ENCODE measurements around the gene RPA1.

RPA1 gene

GRCh38 chr17:1916316-1916715 is 86.5 kb downstream of the RPA1 start:
- no peak for TF ChIP-seq CTCF (IDR thresholded peaks at IDR 0.05)
- Histone ChIP-seq H3K4me3 (no peak overlapping the region), H3K27ac (no peak overlapping the region)
- no peak for DNase-seq (ENCODE audit: low spot score)

- Histone ChIP-seq H3K27ac (no peak overlapping the region), H3K4me3 (no peak overlapping the region)
- no peak for DNase-seq (ENCODE audit: low spot score)
- TF ChIP-seq CTCF (IDR thresholded peaks at IDR 0.05): no peak
These were observed 87.3 kb downstream of the RPA1 start for GRCh38 chr17:1916963-1917715.

- TF ChIP-seq CTCF (IDR thresholded peaks at IDR 0.05): no peak
- DNase-seq (ENCODE audit: low spot score): no peak
- no peak overlapping the region for H3K4me3 ChIP-seq
- H3K27ac ChIP-seq: no peak overlapping the region
These were observed 88.7 kb downstream of the RPA1 start for GRCh38 chr17:1918346-1919162.

- no peak overlapping the region for H3K27ac ChIP-seq
- TF ChIP-seq CTCF (IDR thresholded peaks at IDR 0.05): no peak
- H3K4me3 ChIP-seq: no peak overlapping the region
- no peak for DNase-seq (ENCODE audit: low spot score)
These were observed 89.4 kb downstream of the RPA1 start for GRCh38 chr17:1919201-1919600.

- no peak for DNase-seq (ENCODE audit: low spot score)
- H3K4me3 ChIP-seq: no peak overlapping the region
- TF ChIP-seq CTCF (IDR thresholded peaks at IDR 0.05): no peak
- H3K27ac ChIP-seq: no peak overlapping the region
These were observed 91.1 kb downstream of the RPA1 start for GRCh38 chr17:1920948-1921351.

GRCh38 chr17:1928976-1929375 is 99.2 kb downstream of the RPA1 start:
- H3K4me3 ChIP-seq: no peak overlapping the region
- DNase-seq (ENCODE audit: low spot score): no peak
- TF ChIP-seq CTCF (IDR thresholded peaks at IDR 0.05): no peak
- no peak overlapping the region for H3K27ac ChIP-seq

- Histone ChIP-seq H3K27ac (no peak overlapping the region), H3K4me3 (no peak overlapping the region)
- DNase-seq (ENCODE audit: low spot score): no peak
- TF ChIP-seq CTCF (IDR thresholded peaks at IDR 0.05): no peak
These were observed 100.5 kb downstream of the RPA1 start for GRCh38 chr17:1930337-1930645.
